Mesenchymal stem cell (in vitro differentiated cells and primary cell): ENCODE measurements around the gene GPR107.

Source experiments
- DNase-seq: peaks from one replicate; pipeline ENCODE4 v3.0.0-alpha.2; 2013
- H2AFZ ChIP-seq: one replicate; pipeline ENCODE4 v1.6.1; 2013; ENCODE audit warnings: low read depth, mild to moderate bottlenecking, control low read depth, inconsistent platforms, low read length, moderate library complexity
- H2AK5ac ChIP-seq: 2 replicates; pipeline ENCODE4 v1.6.1; 2013; ENCODE audit warnings: low read length, moderate library complexity, mild to moderate bottlenecking, inconsistent platforms; ENCODE audit not compliant: severe bottlenecking
- H2BK120ac ChIP-seq: one replicate; pipeline ENCODE4 v1.6.1; 2013; ENCODE audit warnings: low read depth, mild to moderate bottlenecking, inconsistent platforms, low read length, moderate library complexity
- H2BK12ac ChIP-seq, 2 experiments: one replicate each; pipeline ENCODE4 v1.6.1; 2013; ENCODE audit warnings: inconsistent platforms in 2 of 2, low read length in 2 of 2, mild to moderate bottlenecking in 2 of 2, moderate library complexity in 2 of 2, control low read depth in 1 of 2
- H2BK15ac ChIP-seq: one replicate; pipeline ENCODE4 v1.6.1; 2013; ENCODE audit warnings: mild to moderate bottlenecking, low read depth, inconsistent platforms; ENCODE audit not compliant: poor library complexity, severe bottlenecking
- H2BK5ac ChIP-seq: 2 replicates; pipeline ENCODE4 v1.6.1; 2013; ENCODE audit warnings: low read depth, mild to moderate bottlenecking, low read length, control low read depth, inconsistent platforms; ENCODE audit not compliant: poor library complexity, severe bottlenecking
- H3K14ac ChIP-seq, 2 experiments: one replicate each; pipeline ENCODE4 v1.6.1; 2013; ENCODE audit warnings: inconsistent platforms in 2 of 2, low read length in 2 of 2, control low read depth in 1 of 2, mild to moderate bottlenecking in 1 of 2, moderate library complexity in 1 of 2
- H3K18ac ChIP-seq, 2 experiments: one replicate each; pipeline ENCODE4 v1.6.1; 2013; ENCODE audit warnings: inconsistent platforms in 2 of 2, low read length in 2 of 2, control low read depth in 1 of 2, low read depth in 1 of 2, mild to moderate bottlenecking in 1 of 2
- H3K23ac ChIP-seq, 2 experiments: one replicate each; pipeline ENCODE4 v1.6.1; 2013; ENCODE audit warnings: inconsistent platforms in 2 of 2, low read length in 2 of 2, mild to moderate bottlenecking in 2 of 2, moderate library complexity in 2 of 2, control low read depth in 1 of 2
- H3K27ac ChIP-seq: 2 replicates; pipeline ENCODE4 v1.5.1; 2013; ENCODE audit warnings: mild to moderate bottlenecking, moderate library complexity, low read length, control low read depth, inconsistent platforms; ENCODE audit not compliant: poor library complexity, severe bottlenecking
- H3K27me3 ChIP-seq, 2 experiments: 2 replicates each; pipeline versions ENCODE4 v1.6.1 to v1.7.0; 2013; ENCODE audit warnings: low read length in 2 of 2, mild to moderate bottlenecking in 2 of 2, moderate library complexity in 2 of 2, control low read depth in 1 of 2, inconsistent platforms in 1 of 2; ENCODE audit not compliant: control insufficient read depth in 1 of 2, insufficient read depth in 1 of 2
- H3K36me3 ChIP-seq, 2 experiments: 2 replicates each; pipeline versions ENCODE4 v1.6.1 to v1.7.0; 2013; ENCODE audit warnings: low read length in 2 of 2, control low read depth in 1 of 2, inconsistent platforms in 1 of 2, low read depth in 1 of 2, mild to moderate bottlenecking in 1 of 2; ENCODE audit not compliant: insufficient read depth in 2 of 2, control insufficient read depth in 1 of 2
- H3K4ac ChIP-seq, 2 experiments: one replicate each; pipeline ENCODE4 v1.6.1; 2013; ENCODE audit warnings: inconsistent platforms in 2 of 2, low read length in 2 of 2, mild to moderate bottlenecking in 2 of 2, moderate library complexity in 2 of 2, control low read depth in 1 of 2, low read depth in 1 of 2
- H3K4me1 ChIP-seq: 2 replicates; pipeline ENCODE4 v1.6.1; 2013; ENCODE audit warnings: low read depth, low read length, control low read depth; ENCODE audit not compliant: control insufficient read depth, insufficient read depth
- H3K4me2 ChIP-seq: 2 replicates; pipeline ENCODE4 v1.6.1; 2013; ENCODE audit warnings: low read length, mild to moderate bottlenecking, inconsistent platforms; ENCODE audit not compliant: poor library complexity, severe bottlenecking
- H3K4me3 ChIP-seq, 2 experiments: 2 replicates each; pipeline versions ENCODE4 v1.5.1 to v1.7.0; 2013; ENCODE audit warnings: low read length in 2 of 2, mild to moderate bottlenecking in 2 of 2, control low read depth in 1 of 2, low read depth in 1 of 2; ENCODE audit not compliant: insufficient read depth in 1 of 2
- H3K79me1 ChIP-seq: replicated peaks from 2 replicates; pipeline ENCODE4 v1.6.1; 2013; ENCODE audit warnings: mild to moderate bottlenecking, control low read depth, low read length, inconsistent platforms; ENCODE audit not compliant: poor library complexity, severe bottlenecking
- H3K9ac ChIP-seq: 2 replicates; pipeline ENCODE4 v1.7.0; 2013; ENCODE audit warnings: mild to moderate bottlenecking, low read length, moderate library complexity
- H3K9me3 ChIP-seq: 2 replicates; pipeline ENCODE4 v1.7.0; 2013; ENCODE audit warnings: mild to moderate bottlenecking, low read length; ENCODE audit not compliant: control insufficient read depth
- H4K8ac ChIP-seq: one replicate; pipeline ENCODE4 v1.6.1; 2013; ENCODE audit warnings: inconsistent platforms, mild to moderate bottlenecking, low read length, moderate library complexity
- H4K91ac ChIP-seq: one replicate; pipeline ENCODE4 v1.6.1; 2013; ENCODE audit warnings: mild to moderate bottlenecking, low read length, inconsistent platforms
- WGBS: methylation state at CpG from one replicate; pipeline ENCODE4 v1.1.7; 2013; ENCODE audit warnings: mixed read lengths; 5-methylcytosine and 5-hydroxymethylcytosine counted together

The GPR107 gene

DNA sequence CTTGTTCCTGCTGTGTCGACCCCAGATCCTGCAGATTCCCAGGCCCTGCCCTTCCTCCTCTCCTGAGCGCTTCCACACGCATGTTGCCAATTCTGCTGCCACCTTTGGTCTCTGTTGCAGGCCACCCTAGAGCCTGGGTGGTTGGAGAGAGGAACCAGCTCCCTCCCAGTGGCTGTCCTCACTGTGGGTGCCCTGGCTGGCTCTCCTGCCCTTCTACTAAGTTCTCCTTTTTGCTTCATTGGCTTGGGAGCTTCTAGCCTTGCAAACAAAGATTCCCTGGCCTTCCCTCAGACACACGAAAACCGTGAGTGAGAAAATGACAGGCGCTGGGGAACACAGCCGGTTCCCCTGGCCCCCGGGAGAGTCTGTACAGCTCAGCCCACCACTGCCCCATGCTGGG, 104.3 kb downstream of the GPR107 start:
- WGBS = 92% methylated on average over 8 of the region's 8 CpGs
- Histone ChIP-seq H3K4me1 (peaks cover 7% of the 10 kb centered on the region), H3K4ac (no peak overlapping the region), H3K27me3 (peaks cover 0 to 4% of the 10 kb centered on the region in 2 experiments), H3K36me3 (no peaks in the 10 kb centered on the region), H4K8ac (no peak overlapping the region), H3K23ac (no peak overlapping the region), H2AK5ac (no peak overlapping the region), H3K4me2 (no peak overlapping the region), H2BK5ac (no peak overlapping the region), H2AFZ (no peak overlapping the region), H3K9me3 (no peaks in the 10 kb centered on the region), H3K79me1 (no peaks in the 10 kb centered on the region), H4K91ac (no peak overlapping the region), H3K4me3 (no peak overlapping the region), H2BK12ac (no peak overlapping the region), H3K14ac (no peak overlapping the region), H2BK15ac (no peak overlapping the region), H2BK120ac (no peak overlapping the region), H3K18ac (no peak overlapping the region), H3K9ac (no peak overlapping the region), H3K27ac (no peak overlapping the region)
- DNase-seq = no peak

DNA sequence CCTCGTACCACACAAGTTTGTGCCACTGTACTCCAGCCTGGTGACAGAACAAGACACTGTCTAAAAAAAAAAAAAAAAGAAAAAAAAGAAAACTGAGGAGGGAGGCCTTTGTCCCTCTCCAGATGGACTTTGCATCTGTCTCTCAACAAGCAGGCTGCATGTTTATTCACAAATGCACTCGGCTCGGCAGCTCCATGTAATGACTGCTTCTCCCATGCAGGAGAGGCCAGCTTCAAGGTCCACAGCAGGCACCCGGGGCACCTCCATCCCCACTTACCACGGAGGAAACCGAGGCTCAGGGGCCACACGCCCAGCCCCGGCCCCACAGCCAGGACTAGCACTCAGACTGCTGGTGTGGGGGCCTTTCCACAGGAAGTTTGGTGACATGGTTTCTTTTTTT, 105.4 kb downstream of the GPR107 start:
- Histone ChIP-seq H3K23ac (no peak overlapping the region), H4K8ac (no peak overlapping the region), H3K4me2 (no peak overlapping the region), H3K4me1 (peaks cover 4% of the 10 kb centered on the region), H3K14ac (no peak overlapping the region), H3K9ac (no peak overlapping the region), H3K4ac (no peak overlapping the region), H2BK5ac (no peak overlapping the region), H4K91ac (no peak overlapping the region), H3K27me3 (peaks cover 0 to 4% of the 10 kb centered on the region in 2 experiments), H2BK15ac (no peak overlapping the region), H2AFZ (no peak overlapping the region), H3K36me3 (no peaks in the 10 kb centered on the region), H2BK120ac (no peak overlapping the region), H3K4me3 (no peak overlapping the region), H3K27ac (no peak overlapping the region), H2AK5ac (no peak overlapping the region), H2BK12ac (no peak overlapping the region), H3K79me1 (no peaks in the 10 kb centered on the region), H3K18ac (no peak overlapping the region), H3K9me3 (no peaks in the 10 kb centered on the region)
- DNase-seq = no peak
- WGBS = 80% methylated on average over 5 of the region's 8 CpGs

- Histone ChIP-seq H3K36me3 (no peaks in the 10 kb centered on the region), H3K27ac (no peak overlapping the region), H2BK120ac (no peak overlapping the region), H3K79me1 (no peaks in the 10 kb centered on the region), H4K91ac (no peak overlapping the region), H3K18ac (no peak overlapping the region), H3K27me3 (peaks cover 0 to 4% of the 10 kb centered on the region in 2 experiments), H3K14ac (no peak overlapping the region), H2AK5ac (no peak overlapping the region), H2BK15ac (no peak overlapping the region), H3K9me3 (no peaks in the 10 kb centered on the region), H3K9ac (no peak overlapping the region), H3K4me3 (no peak overlapping the region), H4K8ac (no peak overlapping the region), H3K4me1 (peaks cover 4% of the 10 kb centered on the region), H3K23ac (no peak overlapping the region), H2BK5ac (no peak overlapping the region), H2AFZ (no peak overlapping the region), H2BK12ac (no peak overlapping the region), H3K4ac (no peak overlapping the region), H3K4me2 (no peak overlapping the region)
- WGBS = 86% methylated on average over 9 of the region's 10 CpGs
- DNase-seq = no peak
Measured at GRCh38 chr9:130159915-130160670, 106.4 kb downstream of the GPR107 start.

DNA sequence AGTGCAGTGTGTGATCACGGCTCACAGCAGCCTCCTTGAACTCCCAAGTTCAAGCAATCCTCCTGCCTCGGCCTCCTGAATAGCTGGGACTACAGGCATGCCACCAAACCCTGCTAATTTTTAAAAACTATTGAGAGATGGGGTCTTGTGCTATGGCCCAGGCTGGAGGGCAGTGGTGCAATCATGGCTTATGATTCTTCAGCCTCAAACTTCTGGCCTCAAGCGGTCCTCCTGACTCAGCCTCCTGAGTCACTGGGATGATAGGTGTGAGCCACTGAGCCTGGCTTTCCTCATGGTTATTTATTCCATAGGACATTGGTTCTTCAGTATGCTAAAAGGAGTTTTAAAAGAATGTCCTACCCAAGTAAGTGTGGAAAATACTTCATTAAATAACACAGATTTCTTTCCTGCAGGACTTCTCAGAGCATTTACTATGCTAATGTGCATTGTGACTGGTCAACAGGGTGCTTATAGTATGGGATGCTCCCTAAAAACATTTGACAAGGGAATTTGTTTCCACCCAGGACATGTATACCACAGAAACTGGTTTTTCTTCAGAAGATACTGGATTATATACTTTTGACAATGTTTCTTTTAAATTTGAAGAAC, 107.3 kb downstream of the GPR107 start:
- Histone ChIP-seq H2AK5ac (no peak overlapping the region), H3K36me3 (no peaks in the 10 kb centered on the region), H2BK15ac (no peak overlapping the region), H3K9ac (no peak overlapping the region), H4K91ac (no peak overlapping the region), H3K79me1 (no peaks in the 10 kb centered on the region), H3K23ac (no peak overlapping the region), H3K4me1 (peaks cover 4% of the 10 kb centered on the region), H2BK120ac (no peak overlapping the region), H3K4me3 (no peak overlapping the region), H3K27me3 (peaks cover 0 to 4% of the 10 kb centered on the region in 2 experiments), H3K4me2 (no peak overlapping the region), H2BK5ac (no peak overlapping the region), H3K18ac (no peak overlapping the region), H2AFZ (no peak overlapping the region), H3K14ac (no peak overlapping the region), H4K8ac (no peak overlapping the region), H3K27ac (no peak overlapping the region), H3K9me3 (no peaks in the 10 kb centered on the region), H3K4ac (no peak overlapping the region), H2BK12ac (no peak overlapping the region)
- no peak for DNase-seq
- 100% methylated on average over 1 of the region's 3 CpGs for WGBS
